SK-N-SH treated with all-trans-retinoic acid at 6 μM for 48 hours (cell line): ENCODE measurements around the gene CD320.

ENCODE experiments used
- ATAC-seq: fragments of 200-7000 bp; cut with Tn5 transposase; 3 replicates; pipeline ENCODE4 v1.9.1; 2020; ENCODE audit warnings: mild to moderate bottlenecking, moderate library complexity
- ARNTL ChIP-seq: fragments of 450-650 bp; formaldehyde crosslinking; IDR thresholded peaks from 2 replicates; pipeline ENCODE4 v1.5.0; 2020; ENCODE audit warnings: low read depth, mild to moderate bottlenecking, moderate library complexity, borderline replicate concordance
- BACH2 ChIP-seq: fragments of 250-450 bp; sonication (Bioruptor Pico); IDR thresholded peaks from 2 replicates; pipeline ENCODE4 v1.9.0; 2021; ENCODE audit warnings: mild to moderate bottlenecking, borderline replicate concordance
- CREB5 ChIP-seq: fragments of 250-450 bp; sonication (Bioruptor Pico); IDR thresholded peaks from 2 replicates; pipeline ENCODE4 v1.5.1; 2020; ENCODE audit warnings: low read depth, mild to moderate bottlenecking, moderate library complexity
- CSDC2 ChIP-seq: fragments of 250-450 bp; sonication (Bioruptor Pico); IDR thresholded peaks from 2 replicates; pipeline ENCODE4 v1.5.0; 2020; ENCODE audit warnings: mild to moderate bottlenecking, moderate library complexity
- CSRNP3 ChIP-seq: fragments of 250-450 bp; sonication (Bioruptor Pico); IDR thresholded peaks from 2 replicates; pipeline ENCODE4 v1.5.1; 2021; ENCODE audit warnings: mild to moderate bottlenecking, moderate library complexity
- ESRRG ChIP-seq: fragments of 250-450 bp; sonication (Bioruptor Pico); IDR thresholded peaks from 2 replicates; pipeline ENCODE4 v1.6.1; 2021; ENCODE audit warnings: mild to moderate bottlenecking
- GLIS3 ChIP-seq: fragments of 250-450 bp; sonication (Bioruptor Pico); IDR thresholded peaks from 2 replicates; pipeline ENCODE4 v1.5.0; 2020; ENCODE audit warnings: mild to moderate bottlenecking, moderate library complexity
- ISL1 ChIP-seq: fragments of 250-450 bp; sonication (Bioruptor Pico); IDR thresholded peaks from 2 replicates; pipeline ENCODE4 v2.1.2; 2022; ENCODE audit warnings: mild to moderate bottlenecking, moderate library complexity
- PATZ1 ChIP-seq: fragments of 250-450 bp; sonication (Bioruptor Pico); IDR thresholded peaks from 2 replicates; pipeline ENCODE4 v1.8.0; 2020; ENCODE audit warnings: mild to moderate bottlenecking, moderate library complexity, borderline replicate concordance
- POU6F1 ChIP-seq: fragments of 250-450 bp; sonication (Bioruptor Pico); IDR thresholded peaks from 2 replicates; pipeline ENCODE4 v1.8.0; 2021; ENCODE audit warnings: low read depth, mild to moderate bottlenecking, moderate library complexity, borderline replicate concordance
- PPARA ChIP-seq: fragments of 250-450 bp; sonication (Bioruptor Pico); IDR thresholded peaks from 2 replicates; pipeline ENCODE4 v1.5.0; 2020; ENCODE audit warnings: mild to moderate bottlenecking, borderline replicate concordance
- RARB ChIP-seq: fragments of 250-450 bp; sonication (Bioruptor Pico); IDR thresholded peaks from 2 replicates; pipeline ENCODE4 v1.8.0; 2021; ENCODE audit warnings: mild to moderate bottlenecking, moderate library complexity
- SNAI2 ChIP-seq: fragments of 250-450 bp; sonication (Bioruptor Pico); IDR thresholded peaks from 2 replicates; pipeline ENCODE4 v1.5.0; 2020; ENCODE audit warnings: mild to moderate bottlenecking, moderate library complexity
- TCF4 ChIP-seq: fragments of 250-450 bp; sonication (Bioruptor Pico); IDR thresholded peaks from 2 replicates; pipeline ENCODE4 v1.8.0; 2021; ENCODE audit warnings: mild to moderate bottlenecking, moderate library complexity, borderline replicate concordance
- TSHZ2 ChIP-seq: fragments of 250-450 bp; sonication (Bioruptor Pico); IDR thresholded peaks from 2 replicates; pipeline ENCODE4 v1.5.0; 2020; ENCODE audit warnings: mild to moderate bottlenecking, moderate library complexity
- ZC3H10 ChIP-seq: fragments of 250-450 bp; sonication (Bioruptor Pico); IDR thresholded peaks from 2 replicates; pipeline ENCODE4 v1.5.1; 2021; ENCODE audit warnings: mild to moderate bottlenecking, moderate library complexity
- ZFP3 ChIP-seq: fragments of 250-450 bp; sonication (Bioruptor Pico); IDR thresholded peaks from 2 replicates; pipeline ENCODE4 v1.5.0; 2020; ENCODE audit warnings: mild to moderate bottlenecking, moderate library complexity
- ZFP30 ChIP-seq: fragments of 450-650 bp; formaldehyde crosslinking; IDR thresholded peaks from 2 replicates; pipeline ENCODE4 v1.5.0; 2022; ENCODE audit warnings: mild to moderate bottlenecking, moderate library complexity
- ZNF565 ChIP-seq: fragments of 450-650 bp; formaldehyde crosslinking; conservative IDR thresholded peaks from 2 replicates; pipeline ENCODE4 v1.5.0; 2020; ENCODE audit warnings: low read depth, mild to moderate bottlenecking, moderate library complexity
- ZNF70 ChIP-seq: fragments of 450-650 bp; formaldehyde crosslinking; IDR thresholded peaks from 2 replicates; pipeline ENCODE4 v1.5.0; 2020; ENCODE audit warnings: mild to moderate bottlenecking, moderate library complexity
- ZNF8 ChIP-seq: fragments of 450-650 bp; formaldehyde crosslinking; IDR thresholded peaks from 2 replicates; pipeline ENCODE4 v1.5.0; 2020; ENCODE audit warnings: mild to moderate bottlenecking, moderate library complexity

The CD320 gene

GRCh38 chr19:8253678-8254077 is 54.5 kb downstream of the CD320 start (continued):
- TF ChIP-seq SNAI2 (CRISPR knock-in tag) (no peak), BACH2 (CRISPR knock-in tag) (no peak), ZFP30 (no peak), ZNF70 (no peak), PPARA (CRISPR knock-in tag) (no peak), ZNF8 (CRISPR knock-in tag) (no peak), ISL1 (no peak), ESRRG (CRISPR knock-in tag) (no peak), CREB5 (no peak), GLIS3 (no peak), ZFP3 (no peak)

GRCh38 chr19:8252922-8253589 is 55.1 kb downstream of the CD320 start:
- ATAC-seq: peak; percentile 97
- TF ChIP-seq ZNF8 (CRISPR knock-in tag) (no peak), ZC3H10 (no peak), ARNTL (CRISPR knock-in tag) (no peak), CSDC2 (CRISPR knock-in tag) (no peak), PATZ1 (no peak), TCF4 (CRISPR knock-in tag) (no peak), ZNF70 (no peak), ZFP3 (no peak), TSHZ2 (CRISPR knock-in tag) (no peak), ISL1 (no peak), SNAI2 (CRISPR knock-in tag) (no peak), POU6F1 (no peak), GLIS3 (no peak), PPARA (CRISPR knock-in tag) (no peak), ZNF565 (CRISPR knock-in tag) (no peak), BACH2 (CRISPR knock-in tag) (no peak), RARB (CRISPR knock-in tag) (no peak), CSRNP3 (CRISPR knock-in tag) (no peak)
